ENCODE data around the gene TEPSIN. TPM values are rescaled to one million over a fixed set of nuclear protein-coding genes. Genes with fewer than 3 reads are reported as not detected.

TEPSIN gene
- total and polyA plus RNA-seq, 5 donors from 2014 or later, result 2.1 to 113 (median 6.2) TPM

- H3K9me3 ChIP-seq (ENCODE audit: control insufficient read depth in 2 of 2, low read length in 2 of 2), result no peaks in the 10 kb centered on the region
- H3K4me1 ChIP-seq (ENCODE audit: control insufficient read depth, insufficient read depth, low read length, poor library complexity, severe bottlenecking), result no peaks in the 10 kb centered on the region
- H3K4me3 Mint-ChIP-seq, result no peak overlapping the region
- no peak overlapping the region for H3K27ac ChIP-seq (ENCODE audit: insufficient read depth, low read length, poor library complexity, severe bottlenecking)
- no peak overlapping the region for H3K27ac Mint-ChIP-seq
- ATAC-seq (ENCODE audit: low read depth in 2 of 2) (no peak), DNase-seq (no peak)
- peaks cover 11% of the 10 kb centered on the region for H3K36me3 Mint-ChIP-seq
- H3K36me3 ChIP-seq (ENCODE audit: control insufficient read depth, insufficient read depth, low read length), result peaks cover 27% of the 10 kb centered on the region
- H3K27me3 Mint-ChIP-seq, result no peaks in the 10 kb centered on the region
- peaks cover 3 to 10% (median 8%) of the 10 kb centered on the region in 4 donors for H3K4me1 Mint-ChIP-seq
- no peaks in the 10 kb centered on the region for H3K27me3 ChIP-seq (ENCODE audit: control insufficient read depth, insufficient read depth, low read length)
- no peak overlapping the region for H3K4me3 ChIP-seq (ENCODE audit: low read depth, low read length)
- H3K9me3 Mint-ChIP-seq, result peaks cover 0 to 1% (median 0%) of the 10 kb centered on the region in 7 donors
Observed at GRCh38 chr17:81252326-81252986, 13.6 kb upstream of the TEPSIN start.

- peaks cover 3 to 10% (median 8%) of the 10 kb centered on the region in 4 donors for H3K4me1 Mint-ChIP-seq
- peaks cover 11% of the 10 kb centered on the region for H3K36me3 Mint-ChIP-seq
- Histone ChIP-seq H3K27me3 (ENCODE audit: control insufficient read depth, insufficient read depth, low read length) (no peaks in the 10 kb centered on the region), H3K4me1 (ENCODE audit: control insufficient read depth, insufficient read depth, low read length, poor library complexity, severe bottlenecking) (no peaks in the 10 kb centered on the region), H3K36me3 (ENCODE audit: control insufficient read depth, insufficient read depth, low read length) (peaks cover 27% of the 10 kb centered on the region), H3K27ac (ENCODE audit: insufficient read depth, low read length, poor library complexity, severe bottlenecking) (no peak overlapping the region), H3K4me3 (ENCODE audit: low read depth, low read length) (no peak overlapping the region), H3K9me3 (ENCODE audit: control insufficient read depth in 2 of 2, low read length in 2 of 2) (no peaks in the 10 kb centered on the region)
- no peak for DNase-seq
- H3K4me3 Mint-ChIP-seq, result no peak overlapping the region
- H3K9me3 Mint-ChIP-seq, result peaks cover 0 to 1% (median 0%) of the 10 kb centered on the region in 7 donors
- no peak for ATAC-seq (ENCODE audit: low read depth in 2 of 2)
- H3K27me3 Mint-ChIP-seq, result no peaks in the 10 kb centered on the region
- no peak overlapping the region for H3K27ac Mint-ChIP-seq
Observed at GRCh38 chr17:81251709-81252301, 12.9 kb upstream of the TEPSIN start.

DNA sequence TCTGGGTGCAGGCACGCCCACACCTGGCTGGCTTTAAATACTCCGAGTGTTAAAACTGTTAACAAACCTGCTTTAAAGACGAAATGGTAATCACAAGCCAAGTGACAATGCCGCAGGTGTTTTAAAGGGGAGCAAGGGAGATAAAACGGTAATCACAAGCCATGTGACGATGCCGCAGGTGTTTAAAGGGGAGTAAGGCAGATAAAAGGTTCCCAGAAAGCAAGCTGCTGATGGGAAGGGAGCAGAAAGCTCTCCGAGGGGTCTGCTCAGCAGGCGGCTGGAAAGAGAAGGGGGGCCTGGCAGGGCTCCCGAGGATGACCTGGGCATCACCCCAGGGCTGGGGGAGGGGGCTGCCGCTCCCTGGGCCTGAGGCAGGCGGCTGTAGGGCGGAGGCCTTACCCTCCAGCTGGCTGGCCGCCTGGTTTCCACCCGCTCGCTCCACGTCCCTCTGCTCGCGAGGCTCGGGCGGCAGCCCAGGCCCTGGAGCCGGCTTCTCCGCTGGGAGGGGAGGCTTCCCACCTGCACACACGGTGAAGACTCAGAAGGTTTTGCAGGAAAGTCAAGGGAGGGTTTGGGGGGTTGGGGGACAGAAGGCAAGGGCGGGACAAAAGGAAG lies 12.3 kb upstream of the TEPSIN start:
- H3K9me3 Mint-ChIP-seq, result peaks cover 0 to 1% (median 0%) of the 10 kb centered on the region in 7 donors
- H3K27ac Mint-ChIP-seq, result no peak overlapping the region
- Histone ChIP-seq H3K27ac (ENCODE audit: insufficient read depth, low read length, poor library complexity, severe bottlenecking) (no peak overlapping the region), H3K27me3 (ENCODE audit: control insufficient read depth, insufficient read depth, low read length) (no peaks in the 10 kb centered on the region), H3K4me1 (ENCODE audit: control insufficient read depth, insufficient read depth, low read length, poor library complexity, severe bottlenecking) (no peaks in the 10 kb centered on the region), H3K9me3 (ENCODE audit: control insufficient read depth in 2 of 2, low read length in 2 of 2) (no peaks in the 10 kb centered on the region), H3K4me3 (ENCODE audit: low read depth, low read length) (no peak overlapping the region), H3K36me3 (ENCODE audit: control insufficient read depth, insufficient read depth, low read length) (peaks cover 24% of the 10 kb centered on the region)
- DNase-seq, result no peak
- H3K4me3 Mint-ChIP-seq, result no peak overlapping the region
- peaks cover 11% of the 10 kb centered on the region for H3K36me3 Mint-ChIP-seq
- ATAC-seq (ENCODE audit: low read depth in 2 of 2), result no peak
- H3K4me1 Mint-ChIP-seq, result peaks cover 3 to 10% (median 8%) of the 10 kb centered on the region in 4 donors
- H3K27me3 Mint-ChIP-seq, result no peaks in the 10 kb centered on the region

GRCh38 chr17:81250286-81251093 lies 11.6 kb upstream of the TEPSIN start:
- no peak overlapping the region for H3K4me3 ChIP-seq (ENCODE audit: low read depth, low read length)
- no peak overlapping the region for H3K4me3 Mint-ChIP-seq
- H3K27ac ChIP-seq (ENCODE audit: insufficient read depth, low read length, poor library complexity, severe bottlenecking), result no peak overlapping the region
- no peak overlapping the region for H3K27ac Mint-ChIP-seq
- ATAC-seq (ENCODE audit: low read depth in 2 of 2), result no peak
- H3K4me1 Mint-ChIP-seq, result peaks cover 3 to 10% (median 8%) of the 10 kb centered on the region in 4 donors
- no peaks in the 10 kb centered on the region for H3K27me3 Mint-ChIP-seq
- H3K4me1 ChIP-seq (ENCODE audit: control insufficient read depth, insufficient read depth, low read length, poor library complexity, severe bottlenecking), result no peaks in the 10 kb centered on the region
- H3K9me3 ChIP-seq (ENCODE audit: control insufficient read depth in 2 of 2, low read length in 2 of 2), result no peaks in the 10 kb centered on the region
- H3K36me3 Mint-ChIP-seq, result peaks cover 11% of the 10 kb centered on the region
- no peaks in the 10 kb centered on the region for H3K27me3 ChIP-seq (ENCODE audit: control insufficient read depth, insufficient read depth, low read length)
- H3K9me3 Mint-ChIP-seq, result peaks cover 0 to 1% (median 0%) of the 10 kb centered on the region in 7 donors
- peaks cover 24% of the 10 kb centered on the region for H3K36me3 ChIP-seq (ENCODE audit: control insufficient read depth, insufficient read depth, low read length)
- DNase-seq, result no peak

- no peak overlapping the region for H3K4me3 Mint-ChIP-seq
- H3K9me3 Mint-ChIP-seq, result peaks cover 0 to 1% (median 0%) of the 10 kb centered on the region in 7 donors
- peaks cover 11% of the 10 kb centered on the region for H3K36me3 Mint-ChIP-seq
- Histone ChIP-seq H3K27me3 (ENCODE audit: control insufficient read depth, insufficient read depth, low read length) (no peaks in the 10 kb centered on the region), H3K9me3 (ENCODE audit: control insufficient read depth in 2 of 2, low read length in 2 of 2) (no peaks in the 10 kb centered on the region), H3K4me1 (ENCODE audit: control insufficient read depth, insufficient read depth, low read length, poor library complexity, severe bottlenecking) (no peaks in the 10 kb centered on the region), H3K36me3 (ENCODE audit: control insufficient read depth, insufficient read depth, low read length) (peaks cover 22% of the 10 kb centered on the region), H3K27ac (ENCODE audit: insufficient read depth, low read length, poor library complexity, severe bottlenecking) (no peak overlapping the region), H3K4me3 (ENCODE audit: low read depth, low read length) (no peak overlapping the region)
- DNase-seq (no peak), ATAC-seq (ENCODE audit: low read depth in 2 of 2) (no peak)
- H3K27ac Mint-ChIP-seq, result no peak overlapping the region
- no peaks in the 10 kb centered on the region for H3K27me3 Mint-ChIP-seq
- peaks cover 3 to 10% (median 8%) of the 10 kb centered on the region in 4 donors for H3K4me1 Mint-ChIP-seq
Observed at GRCh38 chr17:81249223-81250040, 10.6 kb upstream of the TEPSIN start.

DNA sequence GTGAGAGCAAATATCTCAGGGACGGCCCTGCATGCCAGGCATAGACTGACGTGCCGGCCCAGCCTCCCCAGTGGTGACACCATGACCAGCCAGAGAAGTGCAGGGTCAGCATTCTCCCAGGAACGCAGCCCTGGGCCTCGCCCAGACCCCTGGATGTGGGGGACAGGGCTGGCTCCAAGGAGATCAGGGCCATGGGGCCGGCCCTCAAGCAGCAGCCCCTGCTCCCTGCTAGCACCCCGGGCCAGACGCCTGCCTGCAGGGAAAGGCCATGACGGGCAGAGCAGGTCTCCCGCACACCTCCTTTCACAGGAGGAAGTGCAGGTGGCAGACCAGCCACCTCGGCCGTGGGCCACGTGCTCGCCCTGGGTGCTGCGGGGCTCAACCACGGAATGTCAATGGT lies 9.8 kb upstream of the TEPSIN start:
- no peaks in the 10 kb centered on the region for H3K4me1 ChIP-seq (ENCODE audit: control insufficient read depth, insufficient read depth, low read length, poor library complexity, severe bottlenecking)
- peak overlapping the region in 1 of 4 donors; percentile 9 for H3K4me3 Mint-ChIP-seq
- no peak overlapping the region for H3K4me3 ChIP-seq (ENCODE audit: low read depth, low read length)
- DNase-seq (no peak), ATAC-seq (ENCODE audit: low read depth in 2 of 2) (no peak)
- no peaks in the 10 kb centered on the region for H3K27me3 Mint-ChIP-seq
- peaks cover 0 to under 1% (median 0%) of the 10 kb centered on the region in 7 donors for H3K9me3 Mint-ChIP-seq
- peaks cover 22% of the 10 kb centered on the region for H3K36me3 ChIP-seq (ENCODE audit: control insufficient read depth, insufficient read depth, low read length)
- H3K9me3 ChIP-seq (ENCODE audit: control insufficient read depth in 2 of 2, low read length in 2 of 2), result no peaks in the 10 kb centered on the region
- H3K4me1 Mint-ChIP-seq, result peaks cover 3 to 7% (median 6%) of the 10 kb centered on the region in 4 donors
- no peaks in the 10 kb centered on the region for H3K27me3 ChIP-seq (ENCODE audit: control insufficient read depth, insufficient read depth, low read length)
- H3K36me3 Mint-ChIP-seq, result peaks cover 10% of the 10 kb centered on the region
- no peak overlapping the region for H3K27ac ChIP-seq (ENCODE audit: insufficient read depth, low read length, poor library complexity, severe bottlenecking)
- no peak overlapping the region for H3K27ac Mint-ChIP-seq

Data from CD4-positive, CD25-positive, alpha-beta regulatory T cell (primary cell).